ENCODE measurements around the gene NFIB.

- TF ChIP-seq CTCF (IDR thresholded peaks at IDR 0.05 in 4 of 5, conservative IDR thresholded peaks at IDR 0.05 in 1 of 5), result no peak
- TF ChIP-seq POLR2A (IDR thresholded peaks at IDR 0.05), result no peak
Observed at GRCh38 chr9:14300588-14300987, 13.4 kb downstream of the NFIB start.
